ENCODE measurements around the gene ESCO1. TPM values are rescaled to one million over a fixed set of nuclear protein-coding genes. Genes with fewer than 3 reads are reported as not detected.

ESCO1 gene
- polyA plus RNA-seq, 2 of the 4 experiments (the other 2 are of a cell fraction), result 7.7 to 13.2 TPM

DNA sequence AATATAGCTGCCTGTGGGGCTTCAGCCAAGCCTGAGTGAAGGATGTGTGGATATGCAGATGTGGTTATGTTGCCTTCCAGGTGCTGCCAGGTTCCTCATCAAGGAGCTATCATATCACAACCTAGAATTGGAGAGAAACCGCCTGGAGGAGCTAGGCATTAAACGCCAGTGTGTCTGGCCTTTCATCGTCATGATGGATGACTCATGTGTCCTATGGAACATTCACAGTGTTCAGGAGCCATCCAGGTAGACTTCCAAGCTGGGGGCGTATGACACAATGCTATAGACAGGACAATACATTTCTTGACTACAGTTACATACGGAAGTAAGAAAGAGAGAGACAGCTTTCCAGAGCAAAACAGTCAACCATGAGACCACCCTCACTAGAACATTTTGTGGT, 86.8 kb downstream of the ESCO1 start:
- 80% methylated on average over 5 of the region's 5 CpGs for WGBS (ENCODE audit: missing lambda C conversion rate)
- TF ChIP-seq SREBF2 (IDR thresholded peaks at IDR 0.05) (no peak), JUNB (IDR thresholded peaks at IDR 0.05) (no peak), KDM1A (IDR thresholded peaks at IDR 0.05; ENCODE audit: low read depth) (no peak), EHMT2 (IDR thresholded peaks at IDR 0.05; ENCODE audit: low read depth) (no peak), MYC (IDR thresholded peaks at IDR 0.05; ENCODE audit: borderline replicate concordance, low read length) (no peak), KDM5A (IDR thresholded peaks at IDR 0.05) (no peak), BHLHE40 (IDR thresholded peaks at IDR 0.05; ENCODE audit: low read depth, low read length) (no peak), NR3C1 (IDR thresholded peaks at IDR 0.05) (no peak), RFX5 (IDR thresholded peaks at IDR 0.05) (no peak), RAD21 (conservative IDR thresholded peaks at IDR 0.05 in 1 of 2, IDR thresholded peaks at IDR 0.05 in 1 of 2) (no peak), NFE2L2 (conservative IDR thresholded peaks at IDR 0.05; ENCODE audit: low read length) (no peak), ZSCAN20 (CRISPR knock-in tag; IDR thresholded peaks at IDR 0.05) (no peak), HOXB5 (CRISPR knock-in tag; IDR thresholded peaks at IDR 0.05) (no peak), HDAC2 (IDR thresholded peaks at IDR 0.05) (no peak), POLR2A (IDR thresholded peaks at IDR 0.05; ENCODE audit: low read length) (no peak)
- TF ChIP-seq, protein P1, sequence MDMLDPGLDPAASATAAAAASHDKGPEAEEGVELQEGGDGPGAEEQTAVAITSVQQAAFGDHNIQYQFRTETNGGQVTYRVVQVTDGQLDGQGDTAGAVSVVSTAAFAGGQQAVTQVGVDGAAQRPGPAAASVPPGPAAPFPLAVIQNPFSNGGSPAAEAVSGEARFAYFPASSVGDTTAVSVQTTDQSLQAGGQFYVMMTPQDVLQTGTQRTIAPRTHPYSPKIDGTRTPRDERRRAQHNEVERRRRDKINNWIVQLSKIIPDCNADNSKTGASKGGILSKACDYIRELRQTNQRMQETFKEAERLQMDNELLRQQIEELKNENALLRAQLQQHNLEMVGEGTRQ (IDR thresholded peaks at IDR 0.05), result no peak
- TF ChIP-seq, protein P2, sequence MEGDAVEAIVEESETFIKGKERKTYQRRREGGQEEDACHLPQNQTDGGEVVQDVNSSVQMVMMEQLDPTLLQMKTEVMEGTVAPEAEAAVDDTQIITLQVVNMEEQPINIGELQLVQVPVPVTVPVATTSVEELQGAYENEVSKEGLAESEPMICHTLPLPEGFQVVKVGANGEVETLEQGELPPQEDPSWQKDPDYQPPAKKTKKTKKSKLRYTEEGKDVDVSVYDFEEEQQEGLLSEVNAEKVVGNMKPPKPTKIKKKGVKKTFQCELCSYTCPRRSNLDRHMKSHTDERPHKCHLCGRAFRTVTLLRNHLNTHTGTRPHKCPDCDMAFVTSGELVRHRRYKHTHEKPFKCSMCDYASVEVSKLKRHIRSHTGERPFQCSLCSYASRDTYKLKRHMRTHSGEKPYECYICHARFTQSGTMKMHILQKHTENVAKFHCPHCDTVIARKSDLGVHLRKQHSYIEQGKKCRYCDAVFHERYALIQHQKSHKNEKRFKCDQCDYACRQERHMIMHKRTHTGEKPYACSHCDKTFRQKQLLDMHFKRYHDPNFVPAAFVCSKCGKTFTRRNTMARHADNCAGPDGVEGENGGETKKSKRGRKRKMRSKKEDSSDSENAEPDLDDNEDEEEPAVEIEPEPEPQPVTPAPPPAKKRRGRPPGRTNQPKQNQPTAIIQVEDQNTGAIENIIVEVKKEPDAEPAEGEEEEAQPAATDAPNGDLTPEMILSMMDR (IDR thresholded peaks at IDR 0.05), result no peak
- TF ChIP-seq, protein P3, sequence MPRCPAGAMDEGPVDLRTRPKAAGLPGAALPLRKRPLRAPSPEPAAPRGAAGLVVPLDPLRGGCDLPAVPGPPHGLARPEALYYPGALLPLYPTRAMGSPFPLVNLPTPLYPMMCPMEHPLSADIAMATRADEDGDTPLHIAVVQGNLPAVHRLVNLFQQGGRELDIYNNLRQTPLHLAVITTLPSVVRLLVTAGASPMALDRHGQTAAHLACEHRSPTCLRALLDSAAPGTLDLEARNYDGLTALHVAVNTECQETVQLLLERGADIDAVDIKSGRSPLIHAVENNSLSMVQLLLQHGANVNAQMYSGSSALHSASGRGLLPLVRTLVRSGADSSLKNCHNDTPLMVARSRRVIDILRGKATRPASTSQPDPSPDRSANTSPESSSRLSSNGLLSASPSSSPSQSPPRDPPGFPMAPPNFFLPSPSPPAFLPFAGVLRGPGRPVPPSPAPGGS (IDR thresholded peaks at IDR 0.05), result no peak
- TF ChIP-seq, protein P4, sequence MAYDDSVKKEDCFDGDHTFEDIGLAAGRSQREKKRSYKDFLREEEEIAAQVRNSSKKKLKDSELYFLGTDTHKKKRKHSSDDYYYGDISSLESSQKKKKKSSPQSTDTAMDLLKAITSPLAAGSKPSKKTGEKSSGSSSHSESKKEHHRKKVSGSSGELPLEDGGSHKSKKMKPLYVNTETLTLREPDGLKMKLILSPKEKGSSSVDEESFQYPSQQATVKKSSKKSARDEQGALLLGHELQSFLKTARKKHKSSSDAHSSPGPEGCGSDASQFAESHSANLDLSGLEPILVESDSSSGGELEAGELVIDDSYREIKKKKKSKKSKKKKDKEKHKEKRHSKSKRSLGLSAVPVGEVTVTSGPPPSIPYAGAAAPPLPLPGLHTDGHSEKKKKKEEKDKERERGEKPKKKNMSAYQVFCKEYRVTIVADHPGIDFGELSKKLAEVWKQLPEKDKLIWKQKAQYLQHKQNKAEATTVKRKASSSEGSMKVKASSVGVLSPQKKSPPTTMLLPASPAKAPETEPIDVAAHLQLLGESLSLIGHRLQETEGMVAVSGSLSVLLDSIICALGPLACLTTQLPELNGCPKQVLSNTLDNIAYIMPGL (CRISPR knock-in tag; IDR thresholded peaks at IDR 0.05; ENCODE audit: borderline replicate concordance), result no peak
- ATAC-seq, result no peak
- no peaks in the 10 kb centered on the region for H3K9me3 ChIP-seq
- POLR2A ChIA-PET, result interaction anchor here (0.7 kb wide), 1 partner anchor 9 kb away, joined by 3 read pairs; no protein-coding TSS in a partner anchor
- DNase-seq (ENCODE audit: low read depth in 1 of 2, low spot score in 1 of 2), result no peak
- no peak overlapping the region for H3K4me3 ChIP-seq
- CTCF ChIA-PET, result interaction anchor here (0.5 to 1.2 kb wide), 4 partner anchors 69 to 349 kb away, joined by 3 to 4 read pairs (median 3); no protein-coding TSS in a partner anchor
- H3K27ac ChIP-seq, result no peak overlapping the region
- FAIRE-seq, result no peak
- H3K4me1 ChIP-seq, result no peaks in the 10 kb centered on the region
- H3K4me2 ChIP-seq, result no peak overlapping the region

DNA sequence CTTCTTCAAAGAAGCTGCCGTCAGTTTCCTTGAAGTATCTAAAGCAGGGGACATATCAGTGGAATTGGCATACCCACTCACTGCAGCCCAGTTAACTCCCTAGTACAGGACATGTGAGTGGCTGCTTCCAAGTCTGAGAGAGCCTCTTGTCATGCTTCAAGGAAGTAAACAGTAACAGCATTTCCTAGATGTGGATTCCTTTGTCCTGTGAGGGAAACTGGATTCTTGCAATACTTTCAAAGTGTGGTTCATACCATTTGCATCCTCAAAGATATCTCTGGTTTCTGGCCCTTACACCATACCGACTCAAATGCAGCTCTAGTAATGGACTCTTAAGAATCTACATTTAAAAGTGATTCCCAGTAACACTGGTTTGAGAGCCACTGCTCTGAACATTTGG, 87.2 kb downstream of the ESCO1 start:
- FAIRE-seq, result no peak
- no peak for TF ChIP-seq HDAC2 (IDR thresholded peaks at IDR 0.05)
- no peak for TF ChIP-seq ESRRA (IDR thresholded peaks at IDR 0.05; ENCODE audit: borderline replicate concordance, low read length)
- no peak for TF ChIP-seq CHD2 (IDR thresholded peaks at IDR 0.05; ENCODE audit: low read length, partially characterized antibody)
- TF ChIP-seq JUN (IDR thresholded peaks at IDR 0.05), result no peak
- TF ChIP-seq, protein P5, sequence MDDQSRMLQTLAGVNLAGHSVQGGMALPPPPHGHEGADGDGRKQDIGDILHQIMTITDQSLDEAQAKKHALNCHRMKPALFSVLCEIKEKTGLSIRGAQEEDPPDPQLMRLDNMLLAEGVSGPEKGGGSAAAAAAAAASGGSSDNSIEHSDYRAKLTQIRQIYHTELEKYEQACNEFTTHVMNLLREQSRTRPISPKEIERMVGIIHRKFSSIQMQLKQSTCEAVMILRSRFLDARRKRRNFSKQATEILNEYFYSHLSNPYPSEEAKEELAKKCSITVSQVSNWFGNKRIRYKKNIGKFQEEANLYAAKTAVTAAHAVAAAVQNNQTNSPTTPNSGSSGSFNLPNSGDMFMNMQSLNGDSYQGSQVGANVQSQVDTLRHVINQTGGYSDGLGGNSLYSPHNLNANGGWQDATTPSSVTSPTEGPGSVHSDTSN (IDR thresholded peaks at IDR 0.05), result no peak
- TF ChIP-seq CBX2 (IDR thresholded peaks at IDR 0.05; ENCODE audit: borderline replicate concordance, low read depth), result no peak
- no peak for TF ChIP-seq POLR2A (IDR thresholded peaks at IDR 0.05; ENCODE audit: low read length)
- TF ChIP-seq NPAS2 (CRISPR knock-in tag; IDR thresholded peaks at IDR 0.05; ENCODE audit: borderline replicate concordance), result no peak
- TF ChIP-seq RAD21 (conservative IDR thresholded peaks at IDR 0.05 in 1 of 2, IDR thresholded peaks at IDR 0.05 in 1 of 2), result no peak
- TF ChIP-seq POLR2AphosphoS2 (conservative IDR thresholded peaks at IDR 0.05; ENCODE audit: low read length), result no peak
- TF ChIP-seq EHF (CRISPR knock-in tag; IDR thresholded peaks at IDR 0.05), result no peak
- TF ChIP-seq ZSCAN20 (CRISPR knock-in tag; IDR thresholded peaks at IDR 0.05), result no peak
- no peak for TF ChIP-seq JUNB (IDR thresholded peaks at IDR 0.05)
- no peak for TF ChIP-seq TFCP2L1 (CRISPR knock-in tag; IDR thresholded peaks at IDR 0.05)
- 91% methylated on average over 2 of the region's 2 CpGs for WGBS (ENCODE audit: missing lambda C conversion rate)
- Histone ChIP-seq H3K4me3 (no peak overlapping the region), H3K27ac (no peak overlapping the region), H3K4me1 (no peaks in the 10 kb centered on the region), H3K9me3 (no peaks in the 10 kb centered on the region), H3K4me2 (no peak overlapping the region)
- CTCF ChIA-PET, result interaction anchor here (0.5 to 1.2 kb wide), 4 partner anchors 15 to 249 kb away, joined by 3 to 4 read pairs (median 3); no protein-coding TSS in a partner anchor
- POLR2A ChIA-PET, result no interaction called here
- no peak for ATAC-seq
- no peak for DNase-seq (ENCODE audit: low read depth in 1 of 2, low spot score in 1 of 2)

Measured in A549 (cell line).